Measurements from ENCODE around the gene FIBCD1. TPM values are rescaled to one million over a fixed set of nuclear protein-coding genes. Genes with fewer than 3 reads are reported as not detected.

Gene FIBCD1
- total and polyA plus RNA-seq, 2 experiments from 2014 or later, result 4.4 to 5.6 TPM

DNA sequence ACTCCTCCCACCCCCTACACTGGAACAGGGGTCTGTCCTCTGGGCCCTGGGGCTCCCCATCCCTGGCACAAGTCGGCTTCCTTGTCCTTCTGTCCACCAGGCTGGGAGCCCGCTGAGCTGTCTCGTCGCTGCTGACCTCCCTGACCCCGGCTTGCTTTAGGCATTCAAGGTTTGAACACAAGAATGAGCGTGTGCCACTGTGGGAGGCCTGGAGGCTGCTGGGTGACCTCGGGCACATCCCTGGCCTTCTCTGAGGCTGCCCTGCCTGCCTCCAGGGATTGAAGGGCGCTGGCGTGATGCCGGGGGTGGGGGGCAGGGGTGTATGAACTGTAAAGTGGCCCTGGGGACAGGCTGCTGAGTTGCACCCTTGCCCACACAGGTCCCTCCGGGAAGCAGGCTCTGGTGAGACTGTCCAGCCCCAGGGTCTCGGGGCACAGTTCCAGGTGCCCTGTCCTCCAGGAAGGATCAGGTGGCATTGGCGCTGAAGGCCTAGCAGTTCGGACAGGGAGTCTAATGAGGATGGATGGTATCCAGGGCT is 18.2 kb downstream of the FIBCD1 start (continued):
- TF ChIP-seq NANOG (IDR thresholded peaks at IDR 0.05; ENCODE audit: borderline replicate concordance) (no peak), ZNF114 (CRISPR knock-in tag; IDR thresholded peaks at IDR 0.05) (no peak), CREB1 (CRISPR knock-in tag; IDR thresholded peaks at IDR 0.05; ENCODE audit: low read depth) (no peak), REST (IDR thresholded peaks at IDR 0.05; ENCODE audit: unreplicated experiment) (no peak), STAT1 (IDR thresholded peaks at IDR 0.05; ENCODE audit: unreplicated experiment) (no peak), JUNB (IDR thresholded peaks at IDR 0.05; ENCODE audit: unreplicated experiment) (no peak), POLR2AphosphoS5 (IDR thresholded peaks at IDR 0.05; ENCODE audit: low read depth) (no peak), EZH2 (IDR thresholded peaks at IDR 0.05; ENCODE audit: low read depth, unreplicated experiment) (no peak)
- TF ChIP-seq, protein P1, sequence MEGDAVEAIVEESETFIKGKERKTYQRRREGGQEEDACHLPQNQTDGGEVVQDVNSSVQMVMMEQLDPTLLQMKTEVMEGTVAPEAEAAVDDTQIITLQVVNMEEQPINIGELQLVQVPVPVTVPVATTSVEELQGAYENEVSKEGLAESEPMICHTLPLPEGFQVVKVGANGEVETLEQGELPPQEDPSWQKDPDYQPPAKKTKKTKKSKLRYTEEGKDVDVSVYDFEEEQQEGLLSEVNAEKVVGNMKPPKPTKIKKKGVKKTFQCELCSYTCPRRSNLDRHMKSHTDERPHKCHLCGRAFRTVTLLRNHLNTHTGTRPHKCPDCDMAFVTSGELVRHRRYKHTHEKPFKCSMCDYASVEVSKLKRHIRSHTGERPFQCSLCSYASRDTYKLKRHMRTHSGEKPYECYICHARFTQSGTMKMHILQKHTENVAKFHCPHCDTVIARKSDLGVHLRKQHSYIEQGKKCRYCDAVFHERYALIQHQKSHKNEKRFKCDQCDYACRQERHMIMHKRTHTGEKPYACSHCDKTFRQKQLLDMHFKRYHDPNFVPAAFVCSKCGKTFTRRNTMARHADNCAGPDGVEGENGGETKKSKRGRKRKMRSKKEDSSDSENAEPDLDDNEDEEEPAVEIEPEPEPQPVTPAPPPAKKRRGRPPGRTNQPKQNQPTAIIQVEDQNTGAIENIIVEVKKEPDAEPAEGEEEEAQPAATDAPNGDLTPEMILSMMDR (conservative IDR thresholded peaks at IDR 0.05; ENCODE audit: low read depth in 2 of 2), result no peak
- TF ChIP-seq, protein P2, sequence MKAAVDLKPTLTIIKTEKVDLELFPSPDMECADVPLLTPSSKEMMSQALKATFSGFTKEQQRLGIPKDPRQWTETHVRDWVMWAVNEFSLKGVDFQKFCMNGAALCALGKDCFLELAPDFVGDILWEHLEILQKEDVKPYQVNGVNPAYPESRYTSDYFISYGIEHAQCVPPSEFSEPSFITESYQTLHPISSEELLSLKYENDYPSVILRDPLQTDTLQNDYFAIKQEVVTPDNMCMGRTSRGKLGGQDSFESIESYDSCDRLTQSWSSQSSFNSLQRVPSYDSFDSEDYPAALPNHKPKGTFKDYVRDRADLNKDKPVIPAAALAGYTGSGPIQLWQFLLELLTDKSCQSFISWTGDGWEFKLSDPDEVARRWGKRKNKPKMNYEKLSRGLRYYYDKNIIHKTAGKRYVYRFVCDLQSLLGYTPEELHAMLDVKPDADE (IDR thresholded peaks at IDR 0.05), result no peak

GRCh38 chr9:130920233-130920632 is 18.8 kb downstream of the FIBCD1 start:
- H3F3A ChIP-seq (replicated peaks; ENCODE audit: low read depth), result no peaks in the 10 kb centered on the region
- H3K36me3 Mint-ChIP-seq (ENCODE audit: low read depth), result no peaks in the 10 kb centered on the region
- no peak overlapping the region for H3K4me3 Mint-ChIP-seq
- no peaks in the 10 kb centered on the region for H3K79me2 ChIP-seq (replicated peaks; ENCODE audit: insufficient read depth)
- peaks cover 12% of the 10 kb centered on the region for H3K27me3 Mint-ChIP-seq (ENCODE audit: insufficient read depth, low read depth, poor library complexity)
- DNase-seq (ENCODE audit: low spot score), result no peak
- no peak overlapping the region for H3K4me2 ChIP-seq
- no peak overlapping the region for H2AFZ ChIP-seq
- H3K27me3 ChIP-seq (ENCODE audit: insufficient read depth), result no peaks in the 10 kb centered on the region
- H4K20me1 ChIP-seq (replicated peaks; ENCODE audit: insufficient read depth), result no peaks in the 10 kb centered on the region
- no peaks in the 10 kb centered on the region for H3K4me1 ChIP-seq (ENCODE audit: insufficient read depth)
- no peak for ATAC-seq
- no peaks in the 10 kb centered on the region for H3K9me2 ChIP-seq (ENCODE audit: insufficient read depth)
- H3K27ac ChIP-seq (ENCODE audit: low read depth), result no peak overlapping the region
- no peak overlapping the region for H3K27ac Mint-ChIP-seq
- H3K9me3 Mint-ChIP-seq, result no peaks in the 10 kb centered on the region
- H3K4me1 Mint-ChIP-seq, result peaks cover 11% of the 10 kb centered on the region
- no peaks in the 10 kb centered on the region for H3K36me3 ChIP-seq (ENCODE audit: insufficient read depth)
- no peak overlapping the region for H3K4me3 ChIP-seq
- TF ChIP-seq, protein P1 (conservative IDR thresholded peaks at IDR 0.05; ENCODE audit: low read depth in 2 of 2), result no peak
- no peak for TF ChIP-seq REST (IDR thresholded peaks at IDR 0.05; ENCODE audit: unreplicated experiment)

Measured in GM23338 (cell line).